22Rv1 (cell line): ENCODE measurements around the gene HOXD9.

ENCODE experiments used
- ZFX ChIP-seq: fragments of 450-650 bp; IDR thresholded peaks from 2 replicates; pipeline ENCODE4 v1.6.1; 2017; ENCODE audit warnings: antibody characterized with exemption, borderline replicate concordance
- TF ChIP-seq, protein P1 (sequence below): fragments of 450-650 bp; IDR thresholded peaks from 2 replicates; pipeline ENCODE4 v1.5.1; 2017; ENCODE audit warnings: mild to moderate bottlenecking

GRCh38 chr2:176117162-176117822 lies 5.2 kb upstream of the HOXD9 start:
- TF ChIP-seq, protein P1, sequence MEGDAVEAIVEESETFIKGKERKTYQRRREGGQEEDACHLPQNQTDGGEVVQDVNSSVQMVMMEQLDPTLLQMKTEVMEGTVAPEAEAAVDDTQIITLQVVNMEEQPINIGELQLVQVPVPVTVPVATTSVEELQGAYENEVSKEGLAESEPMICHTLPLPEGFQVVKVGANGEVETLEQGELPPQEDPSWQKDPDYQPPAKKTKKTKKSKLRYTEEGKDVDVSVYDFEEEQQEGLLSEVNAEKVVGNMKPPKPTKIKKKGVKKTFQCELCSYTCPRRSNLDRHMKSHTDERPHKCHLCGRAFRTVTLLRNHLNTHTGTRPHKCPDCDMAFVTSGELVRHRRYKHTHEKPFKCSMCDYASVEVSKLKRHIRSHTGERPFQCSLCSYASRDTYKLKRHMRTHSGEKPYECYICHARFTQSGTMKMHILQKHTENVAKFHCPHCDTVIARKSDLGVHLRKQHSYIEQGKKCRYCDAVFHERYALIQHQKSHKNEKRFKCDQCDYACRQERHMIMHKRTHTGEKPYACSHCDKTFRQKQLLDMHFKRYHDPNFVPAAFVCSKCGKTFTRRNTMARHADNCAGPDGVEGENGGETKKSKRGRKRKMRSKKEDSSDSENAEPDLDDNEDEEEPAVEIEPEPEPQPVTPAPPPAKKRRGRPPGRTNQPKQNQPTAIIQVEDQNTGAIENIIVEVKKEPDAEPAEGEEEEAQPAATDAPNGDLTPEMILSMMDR = no peak
- TF ChIP-seq ZFX = no peak
